PFSK-1 (cell line): ENCODE data around the gene PRKCI.

Experiments used
- POLR2AphosphoS5 ChIP-seq: IDR thresholded peaks from 2 replicates; pipeline ENCODE4 v1.6.1; 2012; ENCODE audit warnings: low read depth, mild to moderate bottlenecking, control low read depth, low read length, moderate library complexity
- TAF1 ChIP-seq: IDR thresholded peaks from 2 replicates; pipeline ENCODE4 v1.6.1; 2012; ENCODE audit warnings: low read length, control low read depth, borderline replicate concordance; ENCODE audit not compliant: insufficient read depth

GRCh38 chr3:170207717-170208116 lies 14.5 kb upstream of the PRKCI start:
- TF ChIP-seq TAF1 = no peak
- TF ChIP-seq POLR2AphosphoS5 = no peak
